ENCODE data around the gene SPEF2.

DNA sequence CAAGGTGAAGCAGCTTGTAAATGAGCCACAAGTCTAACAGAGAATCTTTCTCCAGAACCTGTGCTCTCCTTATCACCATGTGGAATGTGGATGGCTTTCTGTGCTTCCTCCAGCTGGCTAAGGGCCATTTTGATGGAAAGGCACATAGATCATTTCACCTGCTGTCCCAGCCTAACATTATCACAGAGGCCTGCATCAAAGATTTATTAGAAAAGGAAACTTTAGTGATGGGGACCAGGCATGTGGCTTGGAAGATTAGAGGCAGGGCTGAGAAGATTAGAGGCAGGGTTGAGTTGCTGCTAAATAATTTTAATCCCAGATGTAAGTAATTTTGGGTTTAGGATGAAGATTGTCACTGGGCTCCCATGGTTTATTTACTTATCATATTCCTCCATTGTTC is 6.3 kb downstream of the SPEF2 start:
- TF ChIP-seq, protein P1, sequence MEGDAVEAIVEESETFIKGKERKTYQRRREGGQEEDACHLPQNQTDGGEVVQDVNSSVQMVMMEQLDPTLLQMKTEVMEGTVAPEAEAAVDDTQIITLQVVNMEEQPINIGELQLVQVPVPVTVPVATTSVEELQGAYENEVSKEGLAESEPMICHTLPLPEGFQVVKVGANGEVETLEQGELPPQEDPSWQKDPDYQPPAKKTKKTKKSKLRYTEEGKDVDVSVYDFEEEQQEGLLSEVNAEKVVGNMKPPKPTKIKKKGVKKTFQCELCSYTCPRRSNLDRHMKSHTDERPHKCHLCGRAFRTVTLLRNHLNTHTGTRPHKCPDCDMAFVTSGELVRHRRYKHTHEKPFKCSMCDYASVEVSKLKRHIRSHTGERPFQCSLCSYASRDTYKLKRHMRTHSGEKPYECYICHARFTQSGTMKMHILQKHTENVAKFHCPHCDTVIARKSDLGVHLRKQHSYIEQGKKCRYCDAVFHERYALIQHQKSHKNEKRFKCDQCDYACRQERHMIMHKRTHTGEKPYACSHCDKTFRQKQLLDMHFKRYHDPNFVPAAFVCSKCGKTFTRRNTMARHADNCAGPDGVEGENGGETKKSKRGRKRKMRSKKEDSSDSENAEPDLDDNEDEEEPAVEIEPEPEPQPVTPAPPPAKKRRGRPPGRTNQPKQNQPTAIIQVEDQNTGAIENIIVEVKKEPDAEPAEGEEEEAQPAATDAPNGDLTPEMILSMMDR (IDR thresholded peaks at IDR 0.05): no peak
- no peak for TF ChIP-seq POLR2A (IDR thresholded peaks at IDR 0.05)
